Natural killer cell (primary cell): ENCODE results near the gene TTC8. TPM values are rescaled to one million over a fixed set of nuclear protein-coding genes. Genes with fewer than 3 reads are reported as not detected.
"Not testable (repeated sequence)": the region's sequence is repeated elsewhere in the genome, so short reads cannot be mapped to it uniquely, and the experiment has no call there.

Experiments used
- ATAC-seq, 3 donors: fragments of 150-1000 bp in 2 of 3; fragments of 200-7000 bp in 1 of 3; cut with Tn5 transposase; 1 replicate in 1 of 3; 2 replicates in 2 of 3; pipeline ENCODE4 v1.10.0; 2021; ENCODE audit warnings: mild to moderate bottlenecking in 2 of 3, moderate library complexity in 2 of 3
- DNase-seq, 2 donors: peaks; one replicate each; pipeline versions ENCODE4 v3.0.0 to v3.0.0-alpha.2; 2013 to 2021; ENCODE audit warnings: mixed read lengths in 1 of 2
- H3K27ac ChIP-seq: one replicate; pipeline ENCODE4 v1.5.1; 2013; ENCODE audit warnings: mild to moderate bottlenecking, low read length
- H3K27me3 ChIP-seq: one replicate; pipeline ENCODE4 v1.6.1; 2013; ENCODE audit warnings: low read length; ENCODE audit not compliant: control insufficient read depth, insufficient read depth
- H3K36me3 ChIP-seq: one replicate; pipeline ENCODE4 v1.6.1; 2013; ENCODE audit warnings: low read length; ENCODE audit not compliant: control insufficient read depth, insufficient read depth
- H3K4me1 ChIP-seq: one replicate; pipeline ENCODE4 v1.6.1; 2013; ENCODE audit warnings: low read length; ENCODE audit not compliant: control insufficient read depth, insufficient read depth
- H3K4me3 ChIP-seq: one replicate; pipeline ENCODE4 v1.5.1; 2013; ENCODE audit warnings: low read length
- H3K9me3 ChIP-seq: one replicate; pipeline ENCODE4 v1.6.1; 2013; ENCODE audit warnings: low read length; ENCODE audit not compliant: control insufficient read depth, insufficient read depth
- H3K27ac Mint-ChIP-seq, 2 donors: one replicate each; pipeline ENCODE4 v1.8.0; 2022; ENCODE audit warnings: mild to moderate bottlenecking in 2 of 2, mixed read lengths in 2 of 2, moderate library complexity in 1 of 2
- H3K27me3 Mint-ChIP-seq, 2 donors: one replicate each; pipeline ENCODE4 v1.8.0; 2022; ENCODE audit warnings: low read depth in 2 of 2, mixed read lengths in 2 of 2
- H3K36me3 Mint-ChIP-seq: one replicate; pipeline ENCODE4 v1.8.0; 2022; ENCODE audit warnings: mixed read lengths
- H3K4me1 Mint-ChIP-seq, 2 donors: one replicate each; pipeline ENCODE4 v1.8.0; 2022; ENCODE audit warnings: mixed read lengths in 2 of 2
- H3K4me3 Mint-ChIP-seq: one replicate; pipeline ENCODE4 v1.8.0; 2022; ENCODE audit warnings: mild to moderate bottlenecking, moderate library complexity, mixed read lengths
- H3K9me3 Mint-ChIP-seq, 2 donors: one replicate each; pipeline ENCODE4 v1.8.0; 2022; ENCODE audit warnings: mixed read lengths in 2 of 2
- CTCF ChIP-seq: fragments of 200-600 bp; IDR thresholded peaks from one replicate; pipeline ENCODE4 v1.8.0; 2022; ENCODE audit warnings: antibody characterized with exemption
- WGBS: methylation state at CpG from one replicate; pipeline ENCODE4 v1.1.7; 2013; ENCODE audit warnings: missing lambda C conversion rate; ENCODE audit not compliant: insufficient coverage; 5-methylcytosine and 5-hydroxymethylcytosine counted together
- intact Hi-C: fragments of 100-400 bp; cut with micrococcal nuclease; formaldehyde crosslinking; loops from one replicate; pipeline ENCODE4 v1.14.2; 2022
- total RNA-seq, 4 donors: library from RNA; stranded (reverse); fragments of 120-200 nt in 1 of 4; gene quantifications; one replicate each; pipeline versions ENCODE4 v1.2.3 to v1.2.4, GENCODE V29; 2013 to 2022

The TTC8 gene
- total RNA-seq, 3 donors from 2014 or later (not counting 1 experiment from before 2014, with no cell fraction given): 1.3 to 2.4 (median 1.9) TPM

DNA sequence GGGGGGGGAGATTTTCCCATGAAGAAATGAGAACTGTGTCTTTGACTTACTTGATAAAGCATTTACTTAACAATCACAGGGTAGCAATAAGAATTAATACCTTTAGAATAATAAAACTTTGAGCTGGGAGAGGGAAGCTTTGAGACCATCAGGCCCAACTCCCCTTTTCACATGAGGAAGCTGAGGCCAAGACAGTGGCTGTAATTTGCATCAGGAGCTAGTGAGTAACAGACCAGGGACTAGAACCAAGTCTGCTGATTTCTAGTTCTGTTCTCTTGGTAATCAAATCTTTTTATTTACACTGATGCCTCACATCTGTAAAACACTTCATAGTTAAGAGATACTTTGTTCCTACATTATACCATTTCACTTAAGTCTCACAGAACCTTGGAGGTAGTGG lies 28.7 kb downstream of the TTC8 start:
- H3K27ac Mint-ChIP-seq: no peak overlapping the region
- Histone ChIP-seq H3K27ac (no peak overlapping the region), H3K27me3 (no peaks in the 10 kb centered on the region), H3K4me3 (no peak overlapping the region), H3K36me3 (no peaks in the 10 kb centered on the region), H3K9me3 (no peaks in the 10 kb centered on the region), H3K4me1 (no peaks in the 10 kb centered on the region)
- ATAC-seq: no peak
- intact Hi-C loops: no loop called here
- no peak overlapping the region for H3K4me3 Mint-ChIP-seq
- no peak for DNase-seq
- no peaks in the 10 kb centered on the region for H3K27me3 Mint-ChIP-seq
- H3K4me1 Mint-ChIP-seq: no peaks in the 10 kb centered on the region
- no peaks in the 10 kb centered on the region for H3K36me3 Mint-ChIP-seq
- H3K9me3 Mint-ChIP-seq: no peaks in the 10 kb centered on the region
- TF ChIP-seq CTCF: no peak

- intact Hi-C loops: no loop called here
- no peaks in the 10 kb centered on the region for H3K4me1 Mint-ChIP-seq
- WGBS: 100% methylated on average over 1 of the region's 1 CpG
- no peak for DNase-seq
- H3K27me3 ChIP-seq: no peaks in the 10 kb centered on the region
- no peaks in the 10 kb centered on the region for H3K9me3 Mint-ChIP-seq
- no peak overlapping the region for H3K4me3 ChIP-seq
- no peak overlapping the region for H3K27ac ChIP-seq
- no peaks in the 10 kb centered on the region for H3K4me1 ChIP-seq
- no peaks in the 10 kb centered on the region for H3K9me3 ChIP-seq
- no peak overlapping the region for H3K4me3 Mint-ChIP-seq
- H3K36me3 ChIP-seq: no peaks in the 10 kb centered on the region
- no peak for ATAC-seq
- no peaks in the 10 kb centered on the region for H3K27me3 Mint-ChIP-seq
- no peak for TF ChIP-seq CTCF
- H3K36me3 Mint-ChIP-seq: no peaks in the 10 kb centered on the region
- H3K27ac Mint-ChIP-seq: no peak overlapping the region
These were observed 32.4 kb downstream of the TTC8 start for GRCh38 chr14:88856786-88857366.

- WGBS: 90% methylated on average over 3 of the region's 3 CpGs
- H3K36me3 Mint-ChIP-seq: not testable (repeated sequence)
These were observed 33.4 kb downstream of the TTC8 start for GRCh38 chr14:88857861-88858260.

GRCh38 chr14:88859118-88859517 lies 34.7 kb downstream of the TTC8 start:
- H3K9me3 Mint-ChIP-seq, H3K4me3 Mint-ChIP-seq, H3K27me3 Mint-ChIP-seq, H3K4me3 ChIP-seq, H3K36me3 Mint-ChIP-seq, H3K4me1 ChIP-seq, H3K9me3 ChIP-seq, H3K36me3 ChIP-seq, DNase-seq, H3K27ac ChIP-seq, H3K4me1 Mint-ChIP-seq, intact Hi-C loops, H3K27me3 ChIP-seq, H3K27ac Mint-ChIP-seq, ATAC-seq: not testable (repeated sequence)
- 100% methylated on average over 2 of the region's 2 CpGs for WGBS

More at GRCh38 chr14:88857861-88858260, 33.4 kb downstream of the TTC8 start:
- H3K27ac Mint-ChIP-seq, H3K27me3 ChIP-seq, H3K9me3 Mint-ChIP-seq, H3K4me1 ChIP-seq, H3K36me3 ChIP-seq, H3K27ac ChIP-seq, H3K9me3 ChIP-seq, ATAC-seq, H3K27me3 Mint-ChIP-seq, DNase-seq, H3K4me1 Mint-ChIP-seq, intact Hi-C loops, H3K4me3 ChIP-seq, H3K4me3 Mint-ChIP-seq: not testable (repeated sequence)
